NT2/D1 (cell line): ENCODE measurements around the gene WNT1.

Experiments used
- YY1 ChIP-seq: IDR thresholded peaks from 2 replicates; pipeline ENCODE4 v1.6.1; 2011; ENCODE audit not compliant: insufficient read length, insufficient read depth
- ZNF274 ChIP-seq: IDR thresholded peaks from 2 replicates; pipeline ENCODE4 v1.6.1; 2011; ENCODE audit warnings: mild to moderate bottlenecking, low read depth, low read length

DNA sequence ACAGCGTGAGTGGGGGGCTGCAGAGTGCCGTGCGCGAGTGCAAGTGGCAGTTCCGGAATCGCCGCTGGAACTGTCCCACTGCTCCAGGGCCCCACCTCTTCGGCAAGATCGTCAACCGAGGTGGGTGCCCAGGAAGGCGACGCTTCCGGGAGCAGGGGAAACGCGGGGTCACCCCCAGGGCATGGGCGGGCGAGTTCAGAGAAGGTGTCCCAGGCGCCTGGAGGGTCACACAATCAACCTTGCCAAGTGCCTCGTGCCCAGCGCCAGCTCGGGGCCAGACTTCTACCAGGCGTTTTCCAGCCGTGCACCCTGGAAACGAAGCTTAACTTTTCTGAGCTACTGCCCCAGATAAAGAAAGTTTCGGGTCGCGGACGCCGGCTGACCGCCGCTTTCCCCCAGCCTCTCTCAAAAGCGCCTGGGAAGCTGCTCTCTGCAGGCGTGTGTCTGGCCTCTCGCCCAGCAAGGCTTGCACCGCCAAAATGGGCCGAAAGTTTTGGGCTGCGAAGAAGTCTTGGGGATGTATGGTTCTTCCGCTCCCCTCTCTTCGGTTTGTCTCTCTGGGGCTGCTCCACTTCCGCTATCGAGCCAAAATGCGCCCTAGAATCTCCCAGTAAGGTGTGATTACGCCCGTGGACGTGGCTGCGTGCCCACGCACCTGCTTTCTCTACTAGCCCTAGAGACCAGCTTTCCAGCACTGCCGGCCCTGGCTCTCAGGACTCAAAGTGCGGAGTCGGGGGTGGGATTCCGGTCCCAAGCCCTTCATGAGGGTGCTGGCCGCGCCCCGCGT is 1.7 kb downstream of the WNT1 start:
- no peak for TF ChIP-seq ZNF274
- TF ChIP-seq YY1, result no peak
